Osteoblast (primary cell): ENCODE data around the gene CXXC5. TPM values are rescaled to one million over a fixed set of nuclear protein-coding genes. Genes with fewer than 3 reads are reported as not detected.

ENCODE experiments used
- DNase-seq: peaks from one replicate; pipeline ENCODE4 v3.0.0; 2011; ENCODE audit warnings: low spot score, mixed read lengths; ENCODE audit not compliant: insufficient read length; ENCODE audit errors: missing footprints
- H2AFZ ChIP-seq: 2 replicates; pipeline ENCODE4 v1.6.0; 2011; ENCODE audit warnings: mild to moderate bottlenecking, low read length
- H3K27ac ChIP-seq: 2 replicates; pipeline ENCODE4 v1.5.1; 2011; ENCODE audit warnings: mild to moderate bottlenecking, low read depth, low read length, moderate library complexity
- H3K27me3 ChIP-seq: 2 replicates; pipeline ENCODE4 v1.6.0; 2012; ENCODE audit warnings: mild to moderate bottlenecking, control low read depth, inconsistent platforms, low read length, moderate library complexity; ENCODE audit not compliant: insufficient read depth
- H3K36me3 ChIP-seq: 2 replicates; pipeline ENCODE4 v1.5.1; 2011; ENCODE audit warnings: mild to moderate bottlenecking, low read length, control low read depth, moderate library complexity; ENCODE audit not compliant: insufficient read depth
- H3K4me1 ChIP-seq: 2 replicates; pipeline ENCODE4 v1.5.1; 2011; ENCODE audit warnings: mild to moderate bottlenecking, low read length, control low read depth, moderate library complexity; ENCODE audit not compliant: insufficient read depth
- H3K4me2 ChIP-seq: 2 replicates; pipeline ENCODE4 v1.6.0; 2011; ENCODE audit warnings: mild to moderate bottlenecking, low read length; ENCODE audit not compliant: insufficient read depth
- H3K4me3 ChIP-seq: fragments of 200-600 bp; sonication (generic); 3 replicates; pipeline ENCODE4 v1.5.1; 2012; ENCODE audit warnings: mild to moderate bottlenecking, low read length, inconsistent platforms; ENCODE audit not compliant: insufficient read depth
- H3K79me2 ChIP-seq: 2 replicates; pipeline ENCODE4 v1.6.0; 2012; ENCODE audit warnings: mild to moderate bottlenecking, low read length, control low read depth, inconsistent platforms; ENCODE audit not compliant: insufficient read depth
- H3K9me3 ChIP-seq: 2 replicates; pipeline ENCODE4 v1.5.1; 2011; ENCODE audit warnings: low read depth, low read length, control low read depth
- H4K20me1 ChIP-seq: 2 replicates; pipeline ENCODE4 v1.6.0; 2012; ENCODE audit warnings: mild to moderate bottlenecking, low read length, control low read depth; ENCODE audit not compliant: insufficient read depth
- total RNA-seq: library from RNA; depleted of rRNA; stranded (reverse); fragments of >200 nt; gene quantifications from 2 replicates; pipeline ENCODE4 v1.2.3, GENCODE V29; 2012
- TF ChIP-seq, protein P1 (sequence below): IDR thresholded peaks from 2 replicates; pipeline ENCODE4 v1.5.1; 2011; ENCODE audit warnings: mild to moderate bottlenecking, low read depth, low read length, moderate library complexity; ENCODE audit errors: extremely low read depth

CXXC5 gene
- total RNA-seq, 1 donor = 186 TPM

- Histone ChIP-seq H3K27me3 (no peaks in the 10 kb centered on the region), H3K36me3 (peaks cover 6% of the 10 kb centered on the region), H3K79me2 (peaks cover 12% of the 10 kb centered on the region), H4K20me1 (peaks cover 5% of the 10 kb centered on the region), H2AFZ (no peak overlapping the region), H3K4me2 (no peak overlapping the region), H3K4me1 (peaks cover 40% of the 10 kb centered on the region), H3K4me3 (no peak overlapping the region), H3K9me3 (no peaks in the 10 kb centered on the region), H3K27ac (no peak overlapping the region)
- TF ChIP-seq, protein P1, sequence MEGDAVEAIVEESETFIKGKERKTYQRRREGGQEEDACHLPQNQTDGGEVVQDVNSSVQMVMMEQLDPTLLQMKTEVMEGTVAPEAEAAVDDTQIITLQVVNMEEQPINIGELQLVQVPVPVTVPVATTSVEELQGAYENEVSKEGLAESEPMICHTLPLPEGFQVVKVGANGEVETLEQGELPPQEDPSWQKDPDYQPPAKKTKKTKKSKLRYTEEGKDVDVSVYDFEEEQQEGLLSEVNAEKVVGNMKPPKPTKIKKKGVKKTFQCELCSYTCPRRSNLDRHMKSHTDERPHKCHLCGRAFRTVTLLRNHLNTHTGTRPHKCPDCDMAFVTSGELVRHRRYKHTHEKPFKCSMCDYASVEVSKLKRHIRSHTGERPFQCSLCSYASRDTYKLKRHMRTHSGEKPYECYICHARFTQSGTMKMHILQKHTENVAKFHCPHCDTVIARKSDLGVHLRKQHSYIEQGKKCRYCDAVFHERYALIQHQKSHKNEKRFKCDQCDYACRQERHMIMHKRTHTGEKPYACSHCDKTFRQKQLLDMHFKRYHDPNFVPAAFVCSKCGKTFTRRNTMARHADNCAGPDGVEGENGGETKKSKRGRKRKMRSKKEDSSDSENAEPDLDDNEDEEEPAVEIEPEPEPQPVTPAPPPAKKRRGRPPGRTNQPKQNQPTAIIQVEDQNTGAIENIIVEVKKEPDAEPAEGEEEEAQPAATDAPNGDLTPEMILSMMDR = no peak
- DNase-seq = no peak
Observed at GRCh38 chr5:139634541-139634940, 13.6 kb upstream of the CXXC5 start.

DNA sequence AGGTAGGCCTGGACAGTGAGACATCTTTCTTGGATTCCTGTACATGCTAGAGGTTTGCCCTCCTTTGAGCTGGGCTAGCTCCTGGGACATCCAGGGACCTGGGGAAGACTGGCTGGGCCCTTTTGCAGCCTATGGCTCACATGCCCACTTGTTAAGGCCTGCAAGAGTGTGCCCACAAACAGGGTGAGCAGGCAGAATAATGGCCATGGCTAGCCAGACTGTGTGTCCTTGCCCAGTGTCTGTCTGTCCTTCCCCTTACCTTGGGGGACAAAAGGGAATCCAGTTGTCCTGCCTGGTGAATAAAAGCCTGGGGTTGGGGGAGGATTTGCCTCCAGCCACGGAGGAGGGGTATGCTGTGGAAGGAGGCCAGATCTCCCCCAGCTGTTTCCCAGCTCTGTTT lies 13.0 kb upstream of the CXXC5 start:
- Histone ChIP-seq H4K20me1 (peaks cover 5% of the 10 kb centered on the region), H3K4me1 (peaks cover 46% of the 10 kb centered on the region), H3K79me2 (peaks cover 12% of the 10 kb centered on the region), H2AFZ (no peak overlapping the region), H3K9me3 (no peaks in the 10 kb centered on the region), H3K27ac (no peak overlapping the region), H3K4me3 (no peak overlapping the region), H3K27me3 (no peaks in the 10 kb centered on the region), H3K36me3 (peaks cover 2% of the 10 kb centered on the region), H3K4me2 (no peak overlapping the region)
- no peak for DNase-seq
- TF ChIP-seq, protein P1 = no peak

- TF ChIP-seq, protein P1 = peak; percentile 73
- Histone ChIP-seq H3K4me1 (peaks cover 48% of the 10 kb centered on the region), H2AFZ (no peak overlapping the region), H3K4me3 (no peak overlapping the region), H3K9me3 (no peaks in the 10 kb centered on the region), H3K79me2 (peaks cover 12% of the 10 kb centered on the region), H4K20me1 (peaks cover 5% of the 10 kb centered on the region), H3K36me3 (no peaks in the 10 kb centered on the region), H3K4me2 (no peak overlapping the region), H3K27ac (peak overlapping the region; percentile 66), H3K27me3 (no peaks in the 10 kb centered on the region)
- DNase-seq = peak; percentile 97
Observed at GRCh38 chr5:139635606-139636206, 12.4 kb upstream of the CXXC5 start.

GRCh38 chr5:139636207-139636792 lies 11.8 kb upstream of the CXXC5 start:
- TF ChIP-seq, protein P1 = no peak
- DNase-seq = no peak
- Histone ChIP-seq H3K4me3 (no peak overlapping the region), H3K27me3 (no peaks in the 10 kb centered on the region), H3K4me2 (peak overlapping the region; percentile 81), H2AFZ (no peak overlapping the region), H3K27ac (peak overlapping the region; percentile 66), H3K4me1 (peaks cover 48% of the 10 kb centered on the region), H3K36me3 (no peaks in the 10 kb centered on the region), H3K79me2 (peaks cover 12% of the 10 kb centered on the region), H4K20me1 (peaks cover 5% of the 10 kb centered on the region), H3K9me3 (no peaks in the 10 kb centered on the region)
